Retinal pigment epithelial cell (primary cell): ENCODE results near the gene PTPN14.

ENCODE experiments used
- DNase-seq: peaks from one replicate; pipeline ENCODE4 v3.0.0-alpha.2; 2010; ENCODE audit warnings: low read depth
- H3K4me3 ChIP-seq: 2 replicates; pipeline ENCODE4 v1.5.1; 2011; ENCODE audit warnings: mild to moderate bottlenecking, low read length, control low read depth, moderate library complexity
- TF ChIP-seq, protein P1 (sequence below): conservative IDR thresholded peaks from 2 replicates; pipeline ENCODE4 v1.5.1; 2011; ENCODE audit warnings: low read depth, low read length, control low read depth, inconsistent platforms

Gene PTPN14

DNA sequence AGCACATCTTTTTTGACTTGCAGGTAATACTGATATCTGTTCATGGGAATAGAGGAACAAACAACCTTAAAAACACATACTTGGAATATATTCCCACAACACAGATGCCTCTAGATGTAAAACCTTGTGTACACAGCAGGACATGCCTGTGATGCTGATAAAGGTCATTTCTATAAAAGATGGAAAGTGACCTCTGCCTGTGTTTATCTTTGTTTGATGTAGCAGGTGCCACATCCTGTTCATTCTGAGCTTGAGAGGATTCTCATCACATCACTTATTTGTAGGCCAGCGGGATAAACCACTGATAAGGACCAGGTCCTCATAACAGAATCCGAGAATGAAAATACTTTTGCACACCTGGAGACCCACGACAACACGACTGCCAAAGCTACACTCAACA is 136.7 kb downstream of the PTPN14 start:
- no peak for DNase-seq
- no peak overlapping the region for H3K4me3 ChIP-seq
- TF ChIP-seq, protein P1, sequence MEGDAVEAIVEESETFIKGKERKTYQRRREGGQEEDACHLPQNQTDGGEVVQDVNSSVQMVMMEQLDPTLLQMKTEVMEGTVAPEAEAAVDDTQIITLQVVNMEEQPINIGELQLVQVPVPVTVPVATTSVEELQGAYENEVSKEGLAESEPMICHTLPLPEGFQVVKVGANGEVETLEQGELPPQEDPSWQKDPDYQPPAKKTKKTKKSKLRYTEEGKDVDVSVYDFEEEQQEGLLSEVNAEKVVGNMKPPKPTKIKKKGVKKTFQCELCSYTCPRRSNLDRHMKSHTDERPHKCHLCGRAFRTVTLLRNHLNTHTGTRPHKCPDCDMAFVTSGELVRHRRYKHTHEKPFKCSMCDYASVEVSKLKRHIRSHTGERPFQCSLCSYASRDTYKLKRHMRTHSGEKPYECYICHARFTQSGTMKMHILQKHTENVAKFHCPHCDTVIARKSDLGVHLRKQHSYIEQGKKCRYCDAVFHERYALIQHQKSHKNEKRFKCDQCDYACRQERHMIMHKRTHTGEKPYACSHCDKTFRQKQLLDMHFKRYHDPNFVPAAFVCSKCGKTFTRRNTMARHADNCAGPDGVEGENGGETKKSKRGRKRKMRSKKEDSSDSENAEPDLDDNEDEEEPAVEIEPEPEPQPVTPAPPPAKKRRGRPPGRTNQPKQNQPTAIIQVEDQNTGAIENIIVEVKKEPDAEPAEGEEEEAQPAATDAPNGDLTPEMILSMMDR, result no peak

DNA sequence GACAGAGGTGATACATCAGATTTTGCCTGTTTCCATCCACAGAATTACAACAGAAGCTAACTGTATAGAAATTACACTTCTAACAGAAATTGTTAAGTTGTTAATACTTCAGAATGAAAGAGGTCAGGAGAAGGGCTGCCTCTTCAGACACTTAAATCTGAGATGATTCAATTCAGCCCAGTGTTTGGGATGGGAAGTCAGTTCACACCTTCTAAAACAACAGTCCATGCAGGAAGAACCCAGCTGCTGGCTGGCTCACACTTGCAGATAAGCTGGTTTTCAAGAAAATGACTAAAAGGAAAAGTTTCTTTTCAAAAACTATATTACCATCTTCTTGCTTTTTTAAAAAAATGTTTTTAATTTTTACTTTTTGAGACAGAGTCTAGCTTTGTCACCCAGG is 138.1 kb downstream of the PTPN14 start:
- TF ChIP-seq, protein P1, result no peak
- no peak for DNase-seq
- H3K4me3 ChIP-seq, result no peak overlapping the region

DNA sequence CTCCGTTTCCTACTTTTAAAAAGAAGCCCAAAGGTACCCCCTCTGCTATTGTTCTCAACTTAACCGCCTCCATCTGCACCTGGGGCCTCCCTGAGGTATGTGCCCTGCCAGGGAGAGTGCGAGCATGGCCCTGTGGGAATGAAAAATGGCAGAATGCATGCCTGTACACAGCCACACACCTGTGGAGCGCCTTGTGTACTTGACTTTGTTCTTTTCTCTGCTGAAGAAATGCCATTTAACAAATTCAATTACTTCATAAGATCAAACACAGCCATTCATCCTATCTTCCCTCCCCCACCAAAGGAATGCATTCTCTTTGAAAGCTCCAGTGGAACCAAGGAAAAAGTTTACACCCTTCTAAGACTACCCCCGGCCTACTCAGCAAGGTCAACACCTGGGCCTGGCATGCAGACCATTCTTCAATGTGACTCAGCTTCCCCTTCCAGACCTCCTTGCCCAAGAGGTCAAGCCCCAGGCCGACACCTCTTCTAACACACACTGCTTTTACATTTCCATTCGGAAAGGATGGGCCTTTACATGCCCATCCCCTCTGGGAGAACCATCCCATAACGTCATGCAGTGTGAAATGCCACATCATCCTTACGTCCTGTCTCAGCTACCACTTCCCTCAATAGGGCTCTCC is 146.7 kb downstream of the PTPN14 start:
- TF ChIP-seq, protein P1, result no peak

DNA sequence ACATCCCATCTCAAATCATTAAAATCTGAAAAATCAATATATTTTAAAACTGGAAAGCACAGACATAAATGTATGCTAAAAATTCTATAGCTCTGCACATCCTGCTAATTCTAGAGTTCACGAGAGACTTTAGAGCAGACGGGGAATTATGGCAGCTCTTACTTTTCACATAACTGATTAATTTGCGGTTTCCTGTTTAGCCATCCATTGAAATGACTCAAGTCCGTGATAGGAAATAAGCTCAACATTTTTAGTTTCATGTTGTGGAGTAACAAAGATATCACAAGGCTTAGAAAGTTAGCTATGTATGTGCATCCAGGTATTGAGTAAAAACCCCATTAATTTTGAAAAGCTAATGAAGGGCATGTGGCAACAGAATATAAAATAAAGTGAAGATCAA is 147.2 kb downstream of the PTPN14 start:
- no peak overlapping the region for H3K4me3 ChIP-seq
- TF ChIP-seq, protein P1, result no peak
- DNase-seq, result no peak

More for the DNA sequence above, 146.7 kb downstream of the PTPN14 start:
- DNase-seq, result no peak
- H3K4me3 ChIP-seq, result no peak overlapping the region

DNA sequence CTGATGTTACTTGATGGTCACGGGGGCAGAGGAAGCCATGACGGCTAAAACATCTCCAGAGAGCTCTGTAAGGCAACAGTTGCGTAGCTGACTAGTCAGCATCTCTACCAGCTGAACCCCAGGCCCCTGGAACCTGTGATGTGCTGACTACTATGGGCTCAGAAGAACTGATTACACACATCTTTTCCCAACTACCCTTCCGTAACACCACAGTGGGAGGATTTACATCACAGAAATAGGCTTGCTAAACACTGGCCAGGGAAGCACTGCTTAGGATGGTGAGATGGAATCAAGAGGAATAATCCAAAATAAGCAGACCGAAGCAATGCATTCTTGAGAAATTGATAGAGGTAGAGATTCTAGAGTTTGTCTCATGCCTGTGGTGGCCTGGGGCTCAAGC is 148.0 kb downstream of the PTPN14 start:
- DNase-seq, result no peak
- TF ChIP-seq, protein P1, result no peak
- no peak overlapping the region for H3K4me3 ChIP-seq

DNA sequence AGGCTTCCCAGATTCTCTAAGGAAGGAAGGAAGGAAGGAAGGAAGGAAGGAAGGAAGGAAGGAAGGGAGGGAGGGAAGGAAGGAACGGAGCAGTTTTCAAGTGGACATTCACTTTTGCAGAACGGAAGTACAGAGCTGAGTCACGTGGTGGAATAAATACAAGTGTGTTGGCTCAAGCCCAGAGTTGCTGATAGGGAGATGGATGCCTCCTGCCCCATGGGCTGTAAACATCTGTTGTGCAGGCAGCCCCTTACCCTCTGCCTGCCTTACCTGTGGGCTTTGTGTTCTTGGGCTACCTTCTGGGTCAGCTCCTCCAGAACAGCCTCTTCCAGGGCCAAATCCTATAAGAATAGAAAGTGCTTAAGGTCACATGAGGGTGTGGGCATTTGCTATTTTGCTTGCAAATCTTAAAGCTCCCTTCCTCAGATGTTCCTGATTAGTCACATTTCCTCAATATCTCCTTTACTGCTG is 148.8 kb downstream of the PTPN14 start:
- TF ChIP-seq, protein P1, result no peak
- DNase-seq, result no peak
- no peak overlapping the region for H3K4me3 ChIP-seq

DNA sequence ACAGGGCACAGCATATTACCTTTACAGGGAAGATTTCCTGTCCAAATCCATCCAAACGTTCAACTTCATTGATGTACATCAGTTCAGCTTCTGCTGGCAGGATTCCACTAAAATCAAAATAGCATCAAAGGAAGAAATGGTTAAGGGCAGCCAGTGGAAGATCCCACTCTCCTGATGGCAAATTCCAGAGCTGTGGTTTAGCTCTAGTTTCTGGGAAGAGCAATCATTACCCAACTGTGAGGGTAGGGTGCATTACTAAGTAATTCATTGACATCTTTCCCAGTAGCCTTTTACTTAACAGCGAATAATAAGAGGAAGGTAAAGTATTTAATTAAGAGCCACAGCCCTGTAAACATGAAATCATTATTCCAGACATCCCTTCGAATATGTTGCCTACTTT is 149.7 kb downstream of the PTPN14 start:
- H3K4me3 ChIP-seq, result no peak overlapping the region
- TF ChIP-seq, protein P1, result no peak
- no peak for DNase-seq
